ENCODE results near the gene NLRC3. TPM values are rescaled to one million over a fixed set of nuclear protein-coding genes. Genes with fewer than 3 reads are reported as not detected.

Gene NLRC3
- polyA plus RNA-seq, 1 of the 3 experiments (the other 2 are of a cell fraction): not detected

DNA sequence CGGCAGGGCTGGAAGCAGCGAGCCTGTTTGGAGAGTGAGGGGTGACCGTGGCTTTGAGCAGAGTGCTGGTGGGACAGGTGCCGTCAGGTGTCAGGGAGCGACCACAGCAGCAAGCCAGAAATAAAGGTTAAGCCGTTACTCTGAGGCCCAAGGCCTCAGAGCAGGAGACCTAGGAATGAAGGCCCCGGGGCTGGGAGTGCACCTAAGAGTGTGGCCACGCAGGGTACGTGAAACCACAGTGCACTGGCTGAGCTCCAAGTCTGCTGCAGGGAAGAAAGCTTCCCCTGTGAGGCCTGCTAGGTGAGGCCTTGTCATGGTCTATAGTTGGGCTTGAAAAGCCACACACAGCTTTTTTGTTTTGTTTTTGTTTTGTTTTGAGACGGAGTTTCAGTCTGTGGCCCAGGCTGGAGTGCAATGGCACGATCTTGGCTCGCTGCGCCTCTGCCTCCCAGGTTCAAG lies 67.7 kb downstream of the NLRC3 start (continued):
- TF ChIP-seq ELF1 (IDR thresholded peaks at IDR 0.05) (no peak), JUND (IDR thresholded peaks at IDR 0.05) (no peak), YY1 (IDR thresholded peaks at IDR 0.05; ENCODE audit: low read depth) (no peak), TAF1 (IDR thresholded peaks at IDR 0.05; ENCODE audit: borderline replicate concordance, low read depth, low read length) (no peak), MXI1 (IDR thresholded peaks at IDR 0.05; ENCODE audit: low read depth, low read length) (no peak), EP300 (IDR thresholded peaks at IDR 0.05; ENCODE audit: borderline replicate concordance in 1 of 2, low read depth in 1 of 2, low read length in 1 of 2) (no peak)
- TF ChIP-seq, protein P1, sequence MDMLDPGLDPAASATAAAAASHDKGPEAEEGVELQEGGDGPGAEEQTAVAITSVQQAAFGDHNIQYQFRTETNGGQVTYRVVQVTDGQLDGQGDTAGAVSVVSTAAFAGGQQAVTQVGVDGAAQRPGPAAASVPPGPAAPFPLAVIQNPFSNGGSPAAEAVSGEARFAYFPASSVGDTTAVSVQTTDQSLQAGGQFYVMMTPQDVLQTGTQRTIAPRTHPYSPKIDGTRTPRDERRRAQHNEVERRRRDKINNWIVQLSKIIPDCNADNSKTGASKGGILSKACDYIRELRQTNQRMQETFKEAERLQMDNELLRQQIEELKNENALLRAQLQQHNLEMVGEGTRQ (IDR thresholded peaks at IDR 0.05; ENCODE audit: borderline replicate concordance, low read depth, low read length): no peak

DNA sequence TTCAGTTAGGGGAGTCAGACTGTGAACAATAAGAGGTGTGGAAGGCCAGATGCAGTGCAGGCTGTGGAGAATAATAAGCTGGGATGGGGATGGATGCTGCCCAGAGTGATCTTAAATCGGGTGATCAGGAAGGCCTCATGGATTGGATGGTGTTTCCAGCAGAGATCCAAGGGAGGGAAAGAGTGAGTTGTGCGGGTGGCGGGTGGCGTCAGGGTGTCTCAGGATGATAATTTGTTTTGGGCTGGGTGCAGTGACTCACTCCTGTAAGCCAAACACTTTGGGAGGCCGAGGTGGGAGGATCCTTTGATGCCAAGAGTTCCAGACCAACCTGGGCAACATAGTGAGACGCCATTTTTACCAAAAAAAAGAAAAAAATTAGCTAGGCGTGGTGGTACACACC lies 68.5 kb downstream of the NLRC3 start:
- TF ChIP-seq, protein P2, sequence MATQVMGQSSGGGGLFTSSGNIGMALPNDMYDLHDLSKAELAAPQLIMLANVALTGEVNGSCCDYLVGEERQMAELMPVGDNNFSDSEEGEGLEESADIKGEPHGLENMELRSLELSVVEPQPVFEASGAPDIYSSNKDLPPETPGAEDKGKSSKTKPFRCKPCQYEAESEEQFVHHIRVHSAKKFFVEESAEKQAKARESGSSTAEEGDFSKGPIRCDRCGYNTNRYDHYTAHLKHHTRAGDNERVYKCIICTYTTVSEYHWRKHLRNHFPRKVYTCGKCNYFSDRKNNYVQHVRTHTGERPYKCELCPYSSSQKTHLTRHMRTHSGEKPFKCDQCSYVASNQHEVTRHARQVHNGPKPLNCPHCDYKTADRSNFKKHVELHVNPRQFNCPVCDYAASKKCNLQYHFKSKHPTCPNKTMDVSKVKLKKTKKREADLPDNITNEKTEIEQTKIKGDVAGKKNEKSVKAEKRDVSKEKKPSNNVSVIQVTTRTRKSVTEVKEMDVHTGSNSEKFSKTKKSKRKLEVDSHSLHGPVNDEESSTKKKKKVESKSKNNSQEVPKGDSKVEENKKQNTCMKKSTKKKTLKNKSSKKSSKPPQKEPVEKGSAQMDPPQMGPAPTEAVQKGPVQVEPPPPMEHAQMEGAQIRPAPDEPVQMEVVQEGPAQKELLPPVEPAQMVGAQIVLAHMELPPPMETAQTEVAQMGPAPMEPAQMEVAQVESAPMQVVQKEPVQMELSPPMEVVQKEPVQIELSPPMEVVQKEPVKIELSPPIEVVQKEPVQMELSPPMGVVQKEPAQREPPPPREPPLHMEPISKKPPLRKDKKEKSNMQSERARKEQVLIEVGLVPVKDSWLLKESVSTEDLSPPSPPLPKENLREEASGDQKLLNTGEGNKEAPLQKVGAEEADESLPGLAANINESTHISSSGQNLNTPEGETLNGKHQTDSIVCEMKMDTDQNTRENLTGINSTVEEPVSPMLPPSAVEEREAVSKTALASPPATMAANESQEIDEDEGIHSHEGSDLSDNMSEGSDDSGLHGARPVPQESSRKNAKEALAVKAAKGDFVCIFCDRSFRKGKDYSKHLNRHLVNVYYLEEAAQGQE (IDR thresholded peaks at IDR 0.05; ENCODE audit: low read depth, low read length): no peak
- TF ChIP-seq GABPA (IDR thresholded peaks at IDR 0.05; ENCODE audit: low read depth) (no peak), ELF1 (IDR thresholded peaks at IDR 0.05) (no peak), JUND (IDR thresholded peaks at IDR 0.05) (no peak), POLR2AphosphoS5 (IDR thresholded peaks at IDR 0.05; ENCODE audit: low read depth, low read length) (no peak), NRF1 (IDR thresholded peaks at IDR 0.05; ENCODE audit: low read depth, low read length) (no peak), NFIC (IDR thresholded peaks at IDR 0.05; ENCODE audit: borderline replicate concordance) (no peak), TCF12 (IDR thresholded peaks at IDR 0.05) (no peak), RCOR1 (IDR thresholded peaks at IDR 0.05; ENCODE audit: low read length) (no peak), EZH2phosphoT487 (IDR thresholded peaks at IDR 0.05; ENCODE audit: borderline replicate concordance, low read depth) (no peak)
- ChIA-PET POLR2A (no interaction called here), CTCF (interaction anchor here (0.8 kb wide), 1 partner anchor 143 kb away, joined by 3 read pairs; no protein-coding TSS in a partner anchor)
- no peak overlapping the region for H3K4me2 ChIP-seq
- no peaks in the 10 kb centered on the region for H3K79me2 ChIP-seq (ENCODE audit: insufficient read depth)
- no peaks in the 10 kb centered on the region for H3K27me3 ChIP-seq (ENCODE audit: insufficient read depth)
- no peak overlapping the region for H3K27ac ChIP-seq (ENCODE audit: low read depth in 2 of 2, low read length in 1 of 2)
- peaks cover 33% of the 10 kb centered on the region in 2 experiments for H3K36me3 ChIP-seq (replicated peaks in 1 of 2; ENCODE audit: control insufficient read depth in 1 of 2, insufficient read depth in 2 of 2, low read length in 1 of 2)
- no peaks in the 10 kb centered on the region for H4K20me1 ChIP-seq (ENCODE audit: insufficient read depth)
- no peaks in the 10 kb centered on the region for H3K9me2 ChIP-seq
- no peak overlapping the region for H2AFZ ChIP-seq (ENCODE audit: low read depth)
- 91% methylated on average over 7 of the region's 7 CpGs for WGBS (ENCODE audit: low lambda C conversion rate)
- no peak overlapping the region for H3K9ac ChIP-seq
- no peaks in the 10 kb centered on the region for H3F3A ChIP-seq (replicated peaks; ENCODE audit: insufficient read depth)
- H3K4me1 ChIP-seq (ENCODE audit: control insufficient read depth in 1 of 2, insufficient read depth in 2 of 2, low read depth in 1 of 2, low read length in 1 of 2): no peaks in the 10 kb centered on the region
- no peak overlapping the region for H3K4me3 ChIP-seq (ENCODE audit: low read depth in 2 of 2, low read length in 1 of 2)
- H3K9me3 ChIP-seq: no peaks in the 10 kb centered on the region
- DNase-seq: no peak
